ENCODE measurements around the gene CTXN2. TPM values are rescaled to one million over a fixed set of nuclear protein-coding genes. Genes with fewer than 3 reads are reported as not detected.

CTXN2 gene
- total RNA-seq, 1 experiment from 2014 or later: 0.11 TPM

DNA sequence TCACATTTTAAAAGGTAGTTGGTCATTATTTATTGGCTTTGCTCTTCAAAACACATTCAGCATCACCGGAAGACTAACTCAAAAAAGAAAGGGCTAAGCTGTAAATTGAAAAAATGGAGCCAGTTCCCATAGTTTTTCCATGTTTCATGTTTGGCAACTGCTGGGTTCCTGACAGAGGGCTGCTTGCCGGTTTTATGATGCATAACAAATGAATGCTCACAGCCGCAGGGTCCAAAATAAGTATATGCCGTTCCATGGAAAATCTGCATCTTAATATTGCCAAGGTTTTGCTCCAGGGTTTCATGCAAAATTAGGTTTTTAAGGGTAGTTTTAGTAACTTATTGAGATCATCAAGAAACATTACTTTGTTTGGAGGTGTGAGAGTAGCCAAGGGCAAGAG lies 30.4 kb downstream of the CTXN2 start:
- Histone ChIP-seq H3K27ac (ENCODE audit: insufficient read length, low read depth, low read length) (no peak overlapping the region), H4K8ac (replicated peaks; ENCODE audit: insufficient read length, low read depth, low read length) (no peak overlapping the region), H4K91ac (ENCODE audit: insufficient read length, low read depth, low read length) (no peak overlapping the region), H3K9ac (ENCODE audit: extremely low read depth, insufficient read length, low read length) (no peak overlapping the region), H2AK5ac (ENCODE audit: insufficient read length, low read length) (no peak overlapping the region), H2BK12ac (ENCODE audit: insufficient read length, low read depth, low read length) (no peak overlapping the region), H3T11ph (ENCODE audit: low read length) (no peak overlapping the region), H3K14ac (ENCODE audit: insufficient read depth, low read length) (no peak overlapping the region), H2BK5ac (ENCODE audit: insufficient read length, low read length) (no peak overlapping the region), H3K79me2 (ENCODE audit: insufficient read depth, low read length) (no peaks in the 10 kb centered on the region), H3K27me3 (ENCODE audit: insufficient read depth, low read length) (no peaks in the 10 kb centered on the region; the same call in 1 of the 2 replicates), H2BK120ac (ENCODE audit: low read depth, low read length, poor library complexity, severe bottlenecking) (no peak overlapping the region), H3K56ac (ENCODE audit: insufficient read length, low read depth, low read length) (no peak overlapping the region), H3K23me2 (ENCODE audit: insufficient read length, low read depth, low read length, poor library complexity, severe bottlenecking) (no peaks in the 10 kb centered on the region), H2BK15ac (ENCODE audit: low read depth, low read length) (no peak overlapping the region), H4K20me1 (ENCODE audit: control insufficient read depth, insufficient read depth, insufficient read length) (no peaks in the 10 kb centered on the region), H2BK20ac (ENCODE audit: low read depth, low read length, poor library complexity, severe bottlenecking) (no peak overlapping the region), H3K4ac (ENCODE audit: low read depth, low read length) (no peak overlapping the region), H3K4me1 (ENCODE audit: insufficient read depth, low read length) (no peaks in the 10 kb centered on the region), H2AFZ (ENCODE audit: low read length) (no peak overlapping the region), H3K79me1 (ENCODE audit: insufficient read depth, low read depth, low read length, poor library complexity, severe bottlenecking) (no peaks in the 10 kb centered on the region), H4K5ac (ENCODE audit: insufficient read length, low read depth, low read length) (no peak overlapping the region), H3K4me2 (ENCODE audit: insufficient read depth, insufficient read length, low read length) (no peak overlapping the region), H3K23ac (ENCODE audit: insufficient read length, low read depth, low read length) (no peak overlapping the region), H3K9me3 (ENCODE audit: control insufficient read depth, low read depth, low read length) (no peaks in the 10 kb centered on the region), H3K18ac (ENCODE audit: insufficient read length, low read depth, low read length) (no peak overlapping the region)
- Mint-ChIP-seq H3K9me3 (no peaks in the 10 kb centered on the region), H3K4me3 (no peak overlapping the region), H3K36me3 (ENCODE audit: insufficient read depth in 1 of 3, low read depth in 3 of 3) (no peaks in the 10 kb centered on the region), H3K27ac (no peak overlapping the region), H3K4me1 (peaks cover 0 to 4% of the 10 kb centered on the region in 2 experiments; a peak in 1 of 4 replicates), H3K27me3 (ENCODE audit: low read depth) (no peaks in the 10 kb centered on the region; the same call in 1 of the 2 replicates)
- no CpG with 5 or more reads among the region's 4 CpGs for WGBS (ENCODE audit: extremely low coverage, insufficient read length, low lambda C conversion rate)
- TF ChIP-seq, protein P1, sequence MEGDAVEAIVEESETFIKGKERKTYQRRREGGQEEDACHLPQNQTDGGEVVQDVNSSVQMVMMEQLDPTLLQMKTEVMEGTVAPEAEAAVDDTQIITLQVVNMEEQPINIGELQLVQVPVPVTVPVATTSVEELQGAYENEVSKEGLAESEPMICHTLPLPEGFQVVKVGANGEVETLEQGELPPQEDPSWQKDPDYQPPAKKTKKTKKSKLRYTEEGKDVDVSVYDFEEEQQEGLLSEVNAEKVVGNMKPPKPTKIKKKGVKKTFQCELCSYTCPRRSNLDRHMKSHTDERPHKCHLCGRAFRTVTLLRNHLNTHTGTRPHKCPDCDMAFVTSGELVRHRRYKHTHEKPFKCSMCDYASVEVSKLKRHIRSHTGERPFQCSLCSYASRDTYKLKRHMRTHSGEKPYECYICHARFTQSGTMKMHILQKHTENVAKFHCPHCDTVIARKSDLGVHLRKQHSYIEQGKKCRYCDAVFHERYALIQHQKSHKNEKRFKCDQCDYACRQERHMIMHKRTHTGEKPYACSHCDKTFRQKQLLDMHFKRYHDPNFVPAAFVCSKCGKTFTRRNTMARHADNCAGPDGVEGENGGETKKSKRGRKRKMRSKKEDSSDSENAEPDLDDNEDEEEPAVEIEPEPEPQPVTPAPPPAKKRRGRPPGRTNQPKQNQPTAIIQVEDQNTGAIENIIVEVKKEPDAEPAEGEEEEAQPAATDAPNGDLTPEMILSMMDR (conservative IDR thresholded peaks at IDR 0.05): no peak
- no peak for DNase-seq
